Gastrocnemius medialis (tissue), 4 donors: Measurements from ENCODE around the gene TMEM174.

Experiments used
- CTCF ChIP-seq, 5 experiments: fragments of 450-650 bp in 3 of 5; fragments of 200-600 bp in 2 of 5; sonication (generic) in 2 of 5; IDR thresholded peaks in 4 of 5; conservative IDR thresholded peaks in 1 of 5; 1 replicate in 4 of 5; 2 replicates in 1 of 5; pipeline ENCODE4 v1.5.1; 2016 to 2019; ENCODE audit warnings: antibody characterized with exemption in 5 of 5, mild to moderate bottlenecking in 3 of 5, moderate library complexity in 3 of 5
- POLR2A ChIP-seq, 2 donors: fragments of 450-650 bp; IDR thresholded peaks; one replicate each; pipeline ENCODE4 v1.6.1; 2017; ENCODE audit warnings: antibody characterized with exemption in 2 of 2, mild to moderate bottlenecking in 2 of 2, moderate library complexity in 2 of 2

DNA sequence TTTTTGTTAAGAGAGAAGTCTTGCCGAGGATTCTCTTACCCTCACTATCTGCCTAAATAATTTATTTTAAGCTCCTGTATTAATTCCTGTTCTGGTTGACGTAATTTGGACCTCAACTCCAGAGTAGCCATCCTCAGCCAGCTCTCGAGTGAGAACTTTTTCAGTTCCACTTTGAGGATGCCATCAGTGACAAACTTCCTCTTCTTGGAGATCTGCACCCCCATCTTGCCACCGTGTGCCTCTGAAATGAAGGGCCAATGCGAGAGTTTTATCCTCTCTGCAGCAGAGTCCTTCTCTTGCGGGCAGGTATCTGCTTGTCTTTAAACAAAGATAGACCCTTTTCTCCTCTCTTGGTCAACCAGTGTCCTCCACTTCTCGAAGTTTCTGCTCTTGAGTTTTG, 19.5 kb upstream of the TMEM174 start:
- TF ChIP-seq CTCF (IDR thresholded peaks at IDR 0.05 in 4 of 5, conservative IDR thresholded peaks at IDR 0.05 in 1 of 5) (no peak), POLR2A (IDR thresholded peaks at IDR 0.05) (no peak)
